CD4-positive, alpha-beta T cell treated with Interleukin-17A for 4 hours (primary cell): ENCODE data around the gene LIG3.
A peak's percentile ranks its signal among the peaks of the same experiment; 100 is the strongest.
"Not testable (repeated sequence)": the region's sequence is repeated elsewhere in the genome, so short reads cannot be mapped to it uniquely, and the experiment has no call there.

Experiments used
- DNase-seq: peaks from one replicate; pipeline ENCODE4 v3.0.0-alpha.2; 2020; ENCODE audit warnings: mixed read lengths

LIG3 gene

DNA sequence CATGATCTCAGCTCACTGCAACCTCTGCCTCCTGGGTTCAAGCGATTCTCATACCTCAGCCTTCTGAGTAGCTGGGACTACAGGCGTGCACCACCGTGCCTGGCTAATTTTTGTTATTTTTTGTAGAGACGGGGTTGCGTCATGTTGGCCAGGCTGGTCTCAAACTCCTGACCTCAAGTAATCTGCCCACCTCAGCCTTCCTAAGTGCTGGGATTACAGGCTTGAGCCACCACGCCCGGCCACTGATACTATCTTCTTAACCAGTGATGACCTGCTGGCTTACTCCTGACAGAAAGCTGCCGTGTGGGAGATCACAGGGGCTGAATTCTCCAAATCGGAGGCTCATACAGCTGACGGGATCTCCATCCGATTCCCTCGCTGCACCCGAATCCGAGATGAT lies 20.7 kb downstream of the LIG3 start:
- DNase-seq, result not testable (repeated sequence)

DNA sequence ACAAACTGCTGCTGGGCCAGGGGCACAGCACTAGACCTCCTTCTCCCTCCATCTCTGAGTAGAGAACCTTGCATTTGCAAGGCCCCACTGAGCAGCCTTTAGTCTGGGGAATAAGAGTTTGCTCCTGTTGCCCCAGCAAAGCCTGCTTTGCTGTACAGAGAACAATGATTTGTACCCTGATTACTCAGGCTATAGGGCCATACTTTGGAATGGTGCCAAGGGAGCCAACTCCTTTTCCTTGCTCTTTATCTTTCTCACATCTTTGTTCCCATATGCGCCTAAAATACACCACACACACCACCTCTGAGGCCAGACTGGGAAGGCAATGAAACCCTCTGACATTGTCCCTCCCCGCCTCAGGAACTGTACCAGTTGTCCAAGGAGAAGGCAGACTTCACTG lies 21.2 kb downstream of the LIG3 start:
- DNase-seq, result no peak

DNA sequence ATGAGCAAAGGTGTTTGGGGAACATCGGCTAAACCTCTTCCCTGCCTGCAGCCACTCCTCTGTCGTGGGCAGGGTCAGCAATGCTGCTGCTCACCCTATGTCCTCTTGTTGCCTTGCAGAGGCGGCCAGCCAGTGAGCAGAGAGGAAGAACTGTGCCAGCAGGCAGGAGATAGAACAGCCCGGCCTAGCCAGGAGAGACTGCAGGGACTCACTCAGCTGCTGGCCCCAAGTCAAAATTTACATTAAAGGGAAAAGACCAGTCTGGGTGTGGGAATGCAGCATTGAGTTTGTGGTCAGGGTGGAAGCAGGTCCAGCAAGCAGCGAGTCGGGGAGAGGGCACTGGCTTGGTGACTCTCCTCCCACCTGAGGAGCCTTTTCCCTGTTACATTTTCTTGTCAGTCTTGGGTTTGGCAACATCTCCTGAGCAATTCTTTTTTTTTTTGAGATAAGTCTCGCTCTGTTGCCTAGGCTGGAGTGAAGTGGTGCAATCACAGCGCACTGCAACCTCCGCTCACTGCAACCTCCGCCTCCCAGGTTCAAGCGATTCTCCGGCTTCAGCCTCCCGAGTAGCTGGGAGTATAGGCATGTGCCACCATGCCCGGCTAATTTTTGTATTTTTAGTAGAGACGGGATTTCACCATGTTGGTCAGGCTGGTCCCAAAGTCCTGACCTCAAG lies 22.7 kb downstream of the LIG3 start:
- DNase-seq, result no peak

DNA sequence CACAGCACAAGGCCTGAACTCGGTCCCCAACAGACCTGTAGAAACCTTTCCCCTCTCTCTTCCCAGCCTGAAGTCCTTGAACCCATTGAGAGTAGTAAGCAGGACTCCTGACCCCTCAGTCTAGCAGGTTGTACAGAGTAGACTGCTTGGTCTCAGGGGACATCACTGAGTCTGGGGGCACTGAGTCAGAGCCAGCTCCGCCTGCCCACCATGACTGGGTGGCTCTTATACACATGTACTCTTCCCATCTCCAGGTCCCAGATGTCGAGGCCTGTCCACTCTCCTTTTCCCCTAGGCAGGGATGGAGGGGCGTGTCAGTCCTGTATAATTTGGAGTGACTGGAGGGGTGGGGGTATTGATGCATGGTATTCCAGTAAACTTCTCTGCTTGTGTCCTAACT lies 23.5 kb downstream of the LIG3 start:
- no peak for DNase-seq

DNA sequence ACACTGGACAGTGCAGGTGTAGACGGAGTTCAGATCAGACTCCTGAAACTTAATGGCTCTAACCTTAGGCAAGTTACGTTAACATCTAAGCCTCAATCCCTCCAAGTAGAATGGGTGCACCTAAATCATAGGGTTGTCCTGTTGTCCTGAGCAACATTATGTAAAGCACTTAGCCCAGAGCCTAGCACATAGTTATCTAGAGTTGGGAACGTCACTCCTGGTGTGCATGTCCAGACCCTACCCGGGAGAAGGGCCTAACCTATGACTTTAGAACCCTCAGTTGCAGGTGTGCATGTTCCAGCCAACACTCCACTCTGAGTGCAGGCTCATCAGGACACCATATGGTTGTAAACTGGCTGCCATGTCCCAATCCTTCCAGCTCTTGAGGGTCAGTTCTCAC lies 26.0 kb downstream of the LIG3 start:
- no peak for DNase-seq

DNA sequence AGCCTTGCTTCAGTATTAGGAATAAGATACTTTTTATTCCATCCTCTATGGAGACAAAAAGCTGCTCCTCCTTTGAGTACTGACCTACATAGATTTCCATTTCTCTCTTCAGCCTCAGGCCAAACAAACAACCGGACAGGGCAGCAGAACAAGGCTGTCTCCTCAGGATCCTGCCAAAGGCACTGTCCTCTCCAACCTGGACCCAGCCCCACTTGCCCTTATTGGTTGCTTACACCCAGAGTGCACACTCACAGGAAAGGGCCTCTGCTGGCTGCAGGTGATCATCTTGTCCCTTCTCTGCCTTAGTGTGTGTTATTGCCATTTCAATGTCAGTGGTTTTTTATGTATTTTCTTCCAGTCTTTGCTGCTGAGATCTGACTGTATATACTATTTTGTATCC lies 26.6 kb downstream of the LIG3 start:
- DNase-seq, result no peak

DNA sequence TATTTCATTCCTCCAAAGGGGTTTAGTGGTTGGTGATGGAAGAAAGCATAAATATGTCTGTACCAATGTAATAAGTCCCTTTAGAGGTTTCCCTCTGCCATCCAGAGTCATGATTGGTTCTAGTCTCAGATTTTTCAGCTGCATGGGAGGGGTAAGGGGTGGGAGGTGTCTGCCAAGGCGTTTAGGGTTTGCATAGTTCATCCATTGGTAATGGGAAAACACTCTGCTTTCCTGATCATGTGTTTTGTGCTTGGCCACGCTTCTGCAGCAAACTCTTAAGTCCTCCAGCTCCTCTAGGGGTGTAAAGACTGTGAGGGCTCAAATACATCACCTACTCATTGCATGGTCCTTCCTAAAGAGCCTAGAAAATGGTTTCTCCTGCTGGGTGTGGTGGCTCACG lies 29.8 kb downstream of the LIG3 start:
- DNase-seq, result no peak

DNA sequence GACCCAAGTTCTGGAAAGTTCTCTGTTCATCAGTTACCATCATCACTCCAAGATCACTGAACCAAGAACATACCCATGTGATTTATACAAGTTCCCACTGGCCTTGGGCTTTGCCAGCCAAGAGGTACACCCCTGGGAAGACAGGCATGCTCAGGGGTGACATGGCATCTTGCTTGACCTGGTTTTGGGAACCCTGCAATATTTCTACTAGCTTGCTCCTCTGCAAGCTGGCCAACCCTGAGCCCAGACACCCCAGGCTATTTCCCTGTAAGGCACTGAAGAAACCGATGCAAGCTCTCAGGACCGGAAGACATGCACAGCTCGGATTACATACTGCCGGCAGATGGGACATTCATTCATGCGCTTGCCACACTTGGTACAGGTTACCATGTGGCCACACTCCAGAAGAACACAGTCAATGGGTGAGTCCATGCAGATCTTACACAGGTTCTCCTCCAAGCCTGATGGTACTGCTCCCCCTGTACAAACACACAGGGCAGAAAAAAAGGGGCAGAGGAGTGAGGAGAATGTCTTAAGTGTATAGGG lies 31.4 kb downstream of the LIG3 start:
- no peak for DNase-seq

DNA sequence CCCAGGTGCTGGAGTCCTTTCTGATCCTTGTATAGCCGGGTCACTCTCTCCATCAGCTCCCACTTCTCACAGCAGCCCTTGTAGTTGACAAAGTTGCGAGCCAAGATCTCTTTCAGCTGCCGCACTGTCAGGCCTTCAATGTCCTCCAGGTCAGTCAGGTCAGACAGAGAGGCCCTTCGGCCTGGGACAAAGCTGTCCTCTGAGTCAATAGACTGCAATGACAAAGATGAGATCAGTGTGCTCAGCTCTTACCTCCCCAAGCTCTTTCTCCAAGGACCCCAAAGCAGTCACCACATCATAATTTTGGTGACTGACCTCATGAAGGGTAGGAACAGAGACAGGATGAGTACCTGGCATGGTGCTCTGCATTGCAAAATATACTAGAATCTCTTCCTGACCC lies 36.1 kb downstream of the LIG3 start:
- no peak for DNase-seq

DNA sequence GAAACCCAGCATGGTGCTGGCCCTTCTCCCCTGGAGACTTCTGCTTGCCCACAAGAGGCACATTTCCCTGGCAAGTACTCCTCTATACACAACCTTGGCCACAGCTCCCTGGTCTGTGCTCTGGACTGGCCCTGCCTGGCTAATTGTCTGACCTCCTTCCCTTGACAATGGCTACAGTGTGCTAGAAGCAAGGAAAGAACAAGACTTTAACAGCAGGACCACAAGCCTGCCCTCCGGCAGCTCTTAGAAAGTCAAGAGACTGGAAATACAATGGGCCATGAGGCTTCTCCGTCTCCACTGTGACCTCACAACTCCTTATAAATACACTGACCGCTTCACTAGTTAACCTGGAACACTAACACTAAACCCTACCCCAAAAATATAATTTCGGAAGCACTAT lies 36.7 kb downstream of the LIG3 start:
- DNase-seq, result no peak

DNA sequence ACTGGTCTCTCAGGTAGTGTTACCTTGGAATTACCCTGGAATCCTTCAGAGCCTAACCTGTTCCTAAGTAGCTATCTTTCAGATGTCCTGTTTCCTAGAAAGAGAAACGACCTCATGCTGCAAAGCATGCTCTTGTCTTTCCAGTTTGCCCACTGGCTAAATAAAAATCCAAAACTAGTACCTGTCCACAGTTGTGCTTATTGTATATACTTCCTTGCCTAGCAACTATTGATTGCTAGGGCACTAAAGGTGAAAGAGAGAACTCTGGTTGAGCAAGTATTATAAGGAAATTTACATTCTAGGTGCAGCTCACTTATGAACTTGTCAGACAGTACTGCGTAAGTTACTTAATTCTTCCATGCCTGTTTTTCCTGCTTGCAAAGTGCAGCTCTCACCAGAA lies 38.5 kb downstream of the LIG3 start:
- no peak for DNase-seq

DNA sequence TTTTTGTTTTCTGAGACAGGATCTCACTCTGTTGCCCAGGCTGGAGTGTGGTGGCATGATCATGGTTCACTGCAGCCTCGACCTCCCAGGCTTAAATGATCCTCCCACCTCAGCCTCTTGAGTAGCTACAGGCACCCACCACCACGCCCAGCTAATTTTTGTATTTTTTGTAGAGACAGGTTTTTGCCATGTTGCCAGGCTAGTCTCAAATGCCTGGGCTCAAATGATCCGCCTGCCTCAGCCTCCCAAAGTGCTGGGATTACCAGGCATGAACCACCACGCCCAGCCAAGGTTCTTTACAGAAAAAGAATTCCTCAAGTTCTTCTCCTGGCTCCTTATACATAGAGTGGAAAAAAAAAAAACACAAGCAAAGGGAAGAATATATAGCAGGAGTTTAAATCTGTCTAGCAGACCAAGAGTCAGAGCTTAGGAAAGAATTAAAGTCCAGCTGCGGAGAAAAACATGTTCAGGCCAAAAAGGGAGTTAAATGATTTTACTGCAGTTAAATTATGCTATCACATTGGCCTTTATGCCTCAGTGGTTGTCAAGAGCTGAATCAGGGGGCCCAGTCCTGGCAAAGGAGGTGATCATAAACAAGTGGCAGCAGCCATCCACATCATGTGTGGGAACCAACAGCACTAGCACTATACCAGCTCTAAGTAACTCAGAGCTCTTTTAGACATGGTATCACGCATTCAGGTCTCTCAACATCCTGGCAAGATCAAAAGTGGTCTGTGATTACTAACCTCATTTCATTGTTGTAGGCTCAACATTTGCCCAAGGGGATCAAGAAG lies 39.3 kb downstream of the LIG3 start:
- DNase-seq, result no peak

DNA sequence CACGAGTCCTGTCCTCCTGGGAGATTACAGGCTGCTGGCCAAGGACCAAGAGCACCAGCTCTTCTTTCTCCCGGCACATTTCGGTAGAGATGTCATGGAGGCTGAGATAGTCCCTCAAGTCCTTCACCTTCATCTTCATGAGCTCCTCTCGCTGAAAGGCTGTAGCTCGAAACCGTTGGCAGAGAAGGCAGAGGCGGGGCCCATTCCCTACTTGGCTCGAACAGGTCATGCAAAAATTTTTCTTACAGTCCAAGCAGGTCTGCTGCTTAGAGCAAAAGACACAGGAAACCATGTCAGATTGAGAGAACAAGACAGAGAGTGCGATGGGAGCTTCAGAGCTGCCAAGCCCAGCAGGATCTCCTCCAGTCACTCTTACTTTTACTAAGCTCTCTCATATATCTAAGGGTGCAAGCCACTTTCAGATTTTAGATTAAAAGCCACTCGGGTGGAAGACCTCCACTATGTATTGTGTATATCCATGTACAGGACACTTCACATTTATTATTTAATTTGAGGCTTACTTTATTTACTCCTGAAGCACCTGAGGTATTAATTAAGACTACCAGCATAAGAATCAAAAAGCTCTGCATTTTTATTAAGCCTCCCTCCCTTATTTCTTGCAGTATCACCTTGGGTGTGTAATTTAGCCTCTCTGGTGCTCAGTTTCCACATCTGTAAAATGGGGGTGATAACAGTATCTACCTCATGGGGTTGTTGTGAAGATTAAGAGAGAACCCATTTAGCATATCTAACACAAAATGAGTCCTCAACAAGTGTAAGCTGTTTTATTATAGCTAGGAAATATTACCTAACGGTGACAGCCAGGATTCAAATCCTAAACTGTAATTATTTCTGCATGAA lies 41.4 kb downstream of the LIG3 start:
- DNase-seq, result no peak

DNA sequence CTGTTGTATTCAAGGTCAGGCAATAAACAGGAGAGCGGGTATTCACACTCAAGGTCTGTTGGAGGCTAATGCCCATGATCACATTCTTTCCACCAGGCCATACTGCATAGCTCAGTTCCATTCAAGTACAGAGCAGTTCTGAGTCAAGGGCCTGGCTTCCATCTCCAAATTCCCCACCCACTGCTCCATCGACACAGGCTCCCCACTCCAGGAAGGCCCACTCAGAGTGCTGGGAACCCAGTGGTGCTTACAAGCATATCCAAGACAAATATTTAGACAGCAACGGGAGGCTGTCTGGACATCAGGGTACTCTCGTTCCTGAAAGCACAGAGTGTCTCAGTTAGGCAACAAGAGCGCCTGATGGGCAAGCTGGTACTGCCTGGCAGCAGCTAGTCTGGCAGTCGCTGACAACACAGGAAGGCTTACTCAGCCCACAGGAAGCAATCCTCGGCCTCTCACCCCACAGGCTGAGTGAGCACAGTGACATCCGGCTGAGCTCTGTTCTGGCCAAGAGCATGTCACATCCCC lies 42.3 kb downstream of the LIG3 start:
- peak; percentile 84 for DNase-seq

DNA sequence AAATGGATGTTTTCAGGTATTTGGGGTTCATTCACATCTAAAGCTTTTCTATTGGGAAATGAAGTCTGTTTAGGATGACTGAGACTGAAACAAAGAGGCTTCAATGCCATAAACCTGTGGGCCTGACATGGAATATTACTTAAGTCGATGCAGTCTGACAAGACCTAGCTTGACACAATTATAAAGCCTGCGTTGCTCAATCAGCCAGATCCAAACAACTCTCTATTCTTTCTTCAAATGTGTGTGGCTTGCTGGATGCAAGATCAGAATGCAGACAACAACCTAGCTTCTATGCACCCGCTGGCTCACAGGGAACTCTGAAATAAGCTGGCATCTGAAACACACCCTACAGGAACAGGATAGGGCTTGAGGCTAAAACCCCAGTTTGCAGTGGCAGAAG lies 43.2 kb downstream of the LIG3 start:
- peak; percentile 32 for DNase-seq

DNA sequence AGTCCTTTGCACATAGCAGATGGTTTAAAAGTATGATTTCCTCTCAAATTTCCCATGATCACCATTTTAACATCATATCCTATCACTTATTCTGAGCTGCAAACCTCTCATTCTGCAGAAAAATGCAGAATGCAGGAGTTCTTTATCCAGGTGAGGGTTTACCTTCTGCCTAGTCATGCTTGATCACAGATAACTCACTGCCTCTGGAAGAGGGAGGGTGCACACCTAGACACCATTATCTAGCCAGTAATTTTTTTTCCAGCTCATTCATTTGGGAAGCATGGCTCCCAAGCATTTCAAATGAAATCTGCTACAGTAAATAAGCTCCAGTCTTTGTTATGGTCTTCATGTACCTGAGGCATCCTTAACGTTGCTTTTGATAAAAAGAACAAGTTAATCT lies 45.2 kb downstream of the LIG3 start:
- DNase-seq, result no peak

DNA sequence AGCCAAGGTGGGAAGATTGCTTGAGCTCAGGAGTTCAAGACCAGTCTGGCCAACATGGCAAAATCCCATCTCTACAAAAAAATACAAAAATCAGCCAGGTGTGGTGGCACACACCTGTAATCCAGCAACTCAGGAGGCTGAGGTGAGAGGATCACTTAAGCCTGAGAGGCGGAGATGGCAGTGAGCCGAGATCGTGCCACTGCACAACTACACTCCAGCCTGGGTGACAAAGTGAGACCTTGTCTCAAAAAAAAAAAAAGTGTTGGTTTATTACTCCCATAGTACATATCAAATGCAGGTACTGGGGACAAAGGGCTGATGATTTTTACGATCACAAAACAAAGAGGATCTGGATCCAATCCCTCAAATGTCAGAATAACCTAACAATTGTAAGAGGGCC lies 47.8 kb downstream of the LIG3 start:
- not testable (repeated sequence) for DNase-seq

DNA sequence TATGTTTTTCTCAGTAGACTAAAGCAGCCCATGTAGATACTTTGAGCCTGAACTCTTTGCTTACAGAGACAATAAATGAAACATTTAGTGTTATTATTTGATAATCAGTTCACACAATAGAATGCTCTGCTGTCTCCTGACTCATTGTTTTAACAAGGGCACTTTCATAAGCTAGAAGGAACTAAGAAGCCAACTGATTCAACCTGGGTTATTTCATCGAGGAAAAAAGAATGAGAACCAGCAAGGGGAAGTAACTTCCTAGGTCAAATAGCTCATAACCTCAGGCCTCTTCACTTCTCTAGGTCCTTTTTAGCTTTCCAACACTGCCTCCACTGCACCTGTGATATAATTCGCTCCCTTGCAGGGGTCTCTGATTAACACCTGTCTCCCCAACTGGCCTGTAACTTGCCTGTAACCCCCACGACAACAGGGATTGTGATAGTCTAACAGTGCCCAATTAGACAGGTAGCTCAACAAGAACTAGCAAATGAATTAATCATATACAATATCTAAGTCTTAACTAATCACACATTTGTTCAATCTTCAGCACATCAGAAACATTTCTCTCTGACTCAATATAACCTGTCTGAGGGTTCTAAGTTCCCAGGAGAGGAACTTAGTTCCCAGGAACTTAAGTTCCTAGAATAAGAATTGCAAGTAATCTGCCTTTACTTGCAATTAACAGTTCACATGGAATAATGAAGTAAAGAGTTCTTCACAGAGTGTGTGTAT lies 48.4 kb downstream of the LIG3 start:
- no peak for DNase-seq

DNA sequence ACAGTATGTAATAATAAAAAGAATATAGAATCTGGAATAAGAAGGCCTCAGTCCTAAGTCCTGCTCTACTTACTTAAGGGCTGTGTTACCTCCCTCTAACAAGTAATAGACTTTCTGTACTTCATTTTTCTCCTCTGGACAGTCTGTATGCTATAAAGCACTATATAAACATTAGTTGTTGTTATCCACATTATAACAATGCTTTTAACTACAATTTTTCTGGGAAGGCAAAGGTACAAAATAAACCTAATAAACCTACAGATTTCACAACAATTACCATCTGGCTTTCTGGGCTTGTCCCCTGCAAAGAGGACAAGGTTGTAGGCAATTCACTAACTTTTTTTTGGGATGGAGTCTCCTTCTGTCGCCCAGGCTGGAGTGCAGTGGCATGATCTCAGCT lies 50.5 kb downstream of the LIG3 start:
- DNase-seq, result no peak

DNA sequence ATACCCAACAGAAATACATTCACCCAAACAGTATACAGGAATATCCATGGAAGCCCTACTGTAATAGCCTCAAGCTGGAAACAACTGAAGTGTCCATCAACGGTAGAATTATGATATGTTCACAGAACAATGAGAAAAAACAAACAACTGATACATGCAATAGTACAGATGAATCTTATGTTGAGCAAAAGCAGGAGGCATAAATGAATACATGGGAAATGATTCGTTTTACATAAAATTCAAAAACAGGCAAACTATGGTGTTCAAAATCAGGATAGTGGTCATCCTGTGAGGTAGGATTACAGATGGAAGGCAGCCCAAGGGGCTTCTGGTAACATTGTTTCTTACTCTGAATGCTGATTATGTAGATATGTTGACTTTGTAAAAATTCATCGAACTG lies 58.1 kb downstream of the LIG3 start:
- DNase-seq, result no peak

DNA sequence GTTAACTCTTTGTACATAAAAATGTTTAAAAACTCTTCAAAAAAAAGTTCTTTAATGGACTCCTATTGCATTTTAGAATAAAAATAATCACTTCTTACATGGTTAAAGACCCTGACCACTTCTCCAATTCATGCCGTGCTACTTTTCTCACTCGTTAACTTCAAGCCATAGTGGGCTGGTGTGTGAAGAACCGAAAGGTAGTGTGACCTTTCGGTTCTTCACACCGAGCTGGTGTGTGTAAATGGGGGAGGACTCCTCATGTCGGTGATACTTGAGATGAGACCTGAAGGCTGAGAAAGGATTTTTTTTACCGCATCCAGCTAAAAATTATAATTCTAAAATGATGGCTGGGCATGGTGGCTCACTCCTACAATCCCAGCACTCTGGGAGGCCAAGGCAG lies 61.1 kb downstream of the LIG3 start:
- no peak for DNase-seq

DNA sequence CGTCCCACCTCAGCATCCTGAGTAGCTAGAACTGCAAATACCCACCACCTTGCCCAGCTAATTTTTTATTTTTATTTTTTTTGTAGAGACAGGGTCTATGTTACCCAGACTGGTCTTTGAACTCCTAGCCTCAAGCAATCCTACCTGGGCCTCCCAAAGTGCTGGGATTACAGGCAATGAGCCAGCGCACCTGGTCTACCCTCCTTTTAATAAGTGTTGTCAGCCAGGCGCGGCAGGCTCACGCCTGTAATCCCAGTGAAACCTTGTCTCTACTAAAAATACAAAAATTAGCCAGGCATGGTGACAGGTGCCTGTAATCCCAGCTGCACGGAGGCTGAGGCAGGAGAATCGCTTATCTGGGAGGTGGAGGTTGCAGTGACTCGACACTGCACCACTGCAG lies 63.9 kb downstream of the LIG3 start:
- DNase-seq, result no peak
